Spleen (tissue), 11 donors: ENCODE data around the gene KIF27. TPM values are rescaled to one million over a fixed set of nuclear protein-coding genes. Genes with fewer than 3 reads are reported as not detected.
"Not testable (repeated sequence)": the region's sequence is repeated elsewhere in the genome, so short reads cannot be mapped to it uniquely, and the experiment has no call there.

Experiments used
- DNase-seq: peaks from one replicate; pipeline ENCODE4 v3.0.0-alpha.2; 2020
- H3K27ac ChIP-seq, 8 donors: fragments of 200-600 bp; sonication (generic) in 7 of 8; 1 replicate in 4 of 8; 2 replicates in 4 of 8; pipeline versions ENCODE4 v1.5.0 to v1.8.0; 2016 to 2021; ENCODE audit warnings: inconsistent platforms in 4 of 8, mild to moderate bottlenecking in 4 of 8, moderate library complexity in 1 of 8
- H3K27me3 ChIP-seq, 7 donors: fragments of 200-600 bp; sonication (generic) in 6 of 7; replicated peaks in 1 of 7; 1 replicate in 4 of 7; 2 replicates in 3 of 7; pipeline versions ENCODE4 v1.5.0 to v1.8.0; 2016 to 2021; ENCODE audit warnings: inconsistent platforms in 3 of 7, mild to moderate bottlenecking in 1 of 7
- H3K36me3 ChIP-seq, 6 donors: fragments of 200-600 bp; sonication (generic) in 5 of 6; 1 replicate in 4 of 6; 2 replicates in 2 of 6; pipeline versions ENCODE4 v1.5.0 to v1.8.0; 2016 to 2021; ENCODE audit warnings: inconsistent platforms in 2 of 6
- H3K4me1 ChIP-seq, 6 donors: fragments of 200-600 bp; sonication (generic) in 5 of 6; 1 replicate in 3 of 6; 2 replicates in 3 of 6; pipeline versions ENCODE4 v1.5.0 to v1.8.0; 2016 to 2021; ENCODE audit warnings: inconsistent platforms in 3 of 6
- H3K4me3 ChIP-seq, 8 donors: fragments of 200-600 bp; sonication (generic) in 7 of 8; 1 replicate in 4 of 8; 2 replicates in 4 of 8; pipeline versions ENCODE4 v1.5.0 to v1.8.0; 2016 to 2021; ENCODE audit warnings: inconsistent platforms in 4 of 8, mild to moderate bottlenecking in 4 of 8, moderate library complexity in 2 of 8
- H3K9me3 ChIP-seq, 8 donors: fragments of 200-600 bp; sonication (generic) in 7 of 8; 1 replicate in 4 of 8; 2 replicates in 4 of 8; pipeline versions ENCODE4 v1.5.0 to v1.8.0; 2016 to 2021; ENCODE audit warnings: inconsistent platforms in 4 of 8
- POLR2A ChIP-seq, 3 donors: fragments of 450-650 bp; IDR thresholded peaks; one replicate each; pipeline ENCODE4 v1.5.1; 2017; ENCODE audit warnings: antibody characterized with exemption in 3 of 3, mild to moderate bottlenecking in 1 of 3
- POLR2AphosphoS5 ChIP-seq, 3 donors: sonication (generic); formaldehyde crosslinking; IDR thresholded peaks; one replicate each; pipeline ENCODE4 v1.5.1; 2017; ENCODE audit warnings: antibody characterized with exemption in 3 of 3
- WGBS, 5 donors: extraction: QIAGEN DNeasy Blood & Tissue Kit in 3 of 5; methylation state at CpG; one replicate each; pipeline versions ENCODE4 v1.1.5 to v1.1.7; 2013 to 2018; 5-methylcytosine and 5-hydroxymethylcytosine counted together
- intact Hi-C: fragments of 100-400 bp; cut with DNase I; formaldehyde crosslinking; loops from one replicate; pipeline ENCODE4 v1.15.0; 2023; ENCODE audit warnings: low total_unique reads
- polyA plus RNA-seq, 3 donors: library from polyadenylated mRNA; stranded (reverse); fragments of 200-250 nt; gene quantifications; one replicate each; pipeline ENCODE4 v1.2.1, GENCODE V29; 2013
- total RNA-seq, 7 donors: library from RNA; depleted of rRNA in 3 of 7; stranded (reverse); fragments of >200 nt in 3 of 7; fragmentation: NEBNext Ultra II Directional in 4 of 7; extraction: Animal tissue kit (Norgen Biotek cat#: 25700) in 4 of 7; gene quantifications; one replicate each; pipeline versions ENCODE4 v1.1.0 to v1.2.1, GENCODE V29; 2016 to 2021
- TF ChIP-seq, protein P1 (sequence below), 11 experiments: fragments of 200-600 bp in 7 of 11; fragments of 450-650 bp in 4 of 11; sonication (generic) in 4 of 11; IDR thresholded peaks in 8 of 11; conservative IDR thresholded peaks in 3 of 11; 1 replicate in 7 of 11; 2 replicates in 4 of 11; pipeline versions ENCODE4 v1.4.0 to v1.8.0; 2016 to 2021; ENCODE audit warnings: antibody characterized with exemption in 11 of 11, inconsistent platforms in 4 of 11, mild to moderate bottlenecking in 1 of 11
- donor health status: healthy with polysubstance abuse.
- donor health status: DM: no; HTN: no; CAD: no; lungs with moderate emphysema.
- donor health status: DM: no; HTN: no; CAD: no.
- donor health status: Bipolar disorder and iron deficiency.
- donor health status: healthy.
- donor health status: DM: no; HTN: no; CAD: no.
- donor health status: DM: yes; HTN: yes; CAD: no.

KIF27 gene
- total and polyA plus RNA-seq, 10 donors = 0.83 to 11.3 (median 5.8) TPM

DNA sequence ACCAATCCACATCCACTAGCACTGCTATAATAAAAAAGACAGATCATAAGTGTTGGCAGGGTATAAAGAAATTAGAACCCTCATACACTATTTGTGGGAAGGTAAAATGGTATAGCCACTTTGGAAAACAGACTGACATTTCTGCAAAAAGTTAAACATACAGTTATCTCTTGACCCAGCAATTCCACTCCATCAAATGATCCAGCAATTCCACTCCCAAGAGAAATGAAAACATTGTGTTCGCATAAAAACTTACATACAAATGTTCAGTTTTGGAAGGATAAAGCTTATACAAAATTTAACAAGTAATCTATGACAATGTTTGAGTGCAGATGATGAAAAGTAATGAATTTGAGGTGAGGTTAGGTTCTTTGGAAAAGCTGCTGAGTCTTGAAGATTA, 2.1 kb downstream of the KIF27 start:
- Histone ChIP-seq H3K4me1 (peaks cover 4 to 25% (median 17%) of the 10 kb centered on the region in 6 donors), H3K4me3 (no peak overlapping the region), H3K27ac (no peak overlapping the region), H3K27me3 (no peaks in the 10 kb centered on the region), H3K36me3 (peaks cover 0 to 14% (median 0%) of the 10 kb centered on the region in 6 donors), H3K9me3 (no peaks in the 10 kb centered on the region)
- DNase-seq = no peak
- TF ChIP-seq, protein P1, sequence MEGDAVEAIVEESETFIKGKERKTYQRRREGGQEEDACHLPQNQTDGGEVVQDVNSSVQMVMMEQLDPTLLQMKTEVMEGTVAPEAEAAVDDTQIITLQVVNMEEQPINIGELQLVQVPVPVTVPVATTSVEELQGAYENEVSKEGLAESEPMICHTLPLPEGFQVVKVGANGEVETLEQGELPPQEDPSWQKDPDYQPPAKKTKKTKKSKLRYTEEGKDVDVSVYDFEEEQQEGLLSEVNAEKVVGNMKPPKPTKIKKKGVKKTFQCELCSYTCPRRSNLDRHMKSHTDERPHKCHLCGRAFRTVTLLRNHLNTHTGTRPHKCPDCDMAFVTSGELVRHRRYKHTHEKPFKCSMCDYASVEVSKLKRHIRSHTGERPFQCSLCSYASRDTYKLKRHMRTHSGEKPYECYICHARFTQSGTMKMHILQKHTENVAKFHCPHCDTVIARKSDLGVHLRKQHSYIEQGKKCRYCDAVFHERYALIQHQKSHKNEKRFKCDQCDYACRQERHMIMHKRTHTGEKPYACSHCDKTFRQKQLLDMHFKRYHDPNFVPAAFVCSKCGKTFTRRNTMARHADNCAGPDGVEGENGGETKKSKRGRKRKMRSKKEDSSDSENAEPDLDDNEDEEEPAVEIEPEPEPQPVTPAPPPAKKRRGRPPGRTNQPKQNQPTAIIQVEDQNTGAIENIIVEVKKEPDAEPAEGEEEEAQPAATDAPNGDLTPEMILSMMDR (IDR thresholded peaks at IDR 0.05 in 8 of 11, conservative IDR thresholded peaks at IDR 0.05 in 3 of 11) = no peak
- no peak for TF ChIP-seq POLR2A (IDR thresholded peaks at IDR 0.05)
- intact Hi-C loops = no loop called here
- 96 to 100% (median 98%) methylated on average over 1 of the region's 1 CpG for WGBS, 5 donors

DNA sequence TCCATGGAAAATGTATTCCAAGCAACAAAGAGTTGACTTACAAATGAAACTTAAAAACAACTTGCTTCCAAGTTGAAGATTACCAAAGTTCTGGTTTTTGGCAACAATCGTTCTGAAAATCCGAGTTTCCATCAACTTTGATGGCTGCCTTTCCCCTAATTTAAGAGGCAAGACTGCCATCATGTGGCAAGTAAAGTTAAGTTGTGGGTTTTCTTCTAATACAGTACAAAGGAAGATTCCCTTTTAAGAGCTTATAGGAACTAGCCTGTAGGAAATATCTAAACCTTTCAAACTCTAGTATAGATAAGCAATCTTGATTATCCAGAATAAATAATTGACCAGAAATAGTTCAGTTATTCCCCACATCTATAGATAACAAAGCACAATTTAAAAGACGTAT, 9.0 kb downstream of the KIF27 start:
- DNase-seq, H3K27me3 ChIP-seq, H3K27ac ChIP-seq, H3K4me1 ChIP-seq, H3K4me3 ChIP-seq, H3K36me3 ChIP-seq, H3K9me3 ChIP-seq, intact Hi-C loops: not testable (repeated sequence)
- TF ChIP-seq, protein P1 (IDR thresholded peaks at IDR 0.05 in 8 of 11, conservative IDR thresholded peaks at IDR 0.05 in 3 of 11) = peak in 10 of 11 experiments; percentile 30 to 61 (median 45)
- WGBS, 5 donors = 26 to 31% (median 30%) methylated on average over 3 of the region's 3 CpGs

DNA sequence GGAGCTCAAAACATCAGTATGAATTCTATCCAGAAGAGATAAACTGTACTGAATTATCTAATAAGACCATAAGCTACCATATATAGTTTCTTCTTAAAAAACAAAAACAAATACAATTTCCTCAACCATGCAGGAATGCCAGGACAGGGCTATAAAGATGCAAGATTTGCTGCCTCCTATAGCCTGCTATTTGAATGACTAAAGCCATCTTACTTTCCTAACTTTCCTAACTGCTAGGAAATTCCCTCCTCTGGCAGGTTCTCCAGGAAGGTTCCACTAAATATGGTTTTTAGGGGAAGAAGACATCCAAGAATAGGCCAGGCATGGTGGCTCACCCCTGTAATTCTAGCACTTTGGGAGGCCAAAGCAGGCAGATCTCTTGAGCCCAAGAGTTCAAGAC, 15.1 kb downstream of the KIF27 start:
- Histone ChIP-seq H3K4me1 (no peaks in the 10 kb centered on the region), H3K27ac (no peak overlapping the region), H3K27me3 (no peaks in the 10 kb centered on the region), H3K4me3 (no peak overlapping the region), H3K9me3 (no peaks in the 10 kb centered on the region), H3K36me3 (no peaks in the 10 kb centered on the region)
- TF ChIP-seq, protein P1 (IDR thresholded peaks at IDR 0.05 in 8 of 11, conservative IDR thresholded peaks at IDR 0.05 in 3 of 11) = no peak
- TF ChIP-seq POLR2AphosphoS5 (IDR thresholded peaks at IDR 0.05) = no peak
- no peak for TF ChIP-seq POLR2A (IDR thresholded peaks at IDR 0.05)
- DNase-seq = no peak
- intact Hi-C loops = loop anchor here (5.0 kb wide), 1 partner anchor 284 kb away; the partner anchor contains the start of gene IDNK

DNA sequence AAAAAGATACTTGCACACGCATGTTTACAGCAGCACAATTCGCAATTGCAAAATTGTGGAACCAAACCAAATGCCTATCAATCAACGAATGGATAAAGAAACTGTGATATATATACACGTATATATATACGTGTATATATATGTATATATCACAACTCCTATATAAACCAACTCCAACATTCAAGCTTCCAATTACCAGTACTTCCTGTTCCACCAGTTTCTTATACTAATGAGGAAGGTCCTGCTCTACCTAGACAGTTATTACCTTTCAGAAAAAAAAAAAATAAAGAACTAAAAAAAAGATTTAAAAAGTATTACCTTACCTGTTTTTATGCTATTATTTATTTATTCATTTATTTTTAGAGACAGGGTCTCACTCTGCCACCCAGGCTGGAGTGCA, 20.6 kb downstream of the KIF27 start:
- 92 to 98% (median 96%) methylated on average over 5 of the region's 5 CpGs for WGBS, 5 donors
- intact Hi-C loops = not testable (repeated sequence)

DNA sequence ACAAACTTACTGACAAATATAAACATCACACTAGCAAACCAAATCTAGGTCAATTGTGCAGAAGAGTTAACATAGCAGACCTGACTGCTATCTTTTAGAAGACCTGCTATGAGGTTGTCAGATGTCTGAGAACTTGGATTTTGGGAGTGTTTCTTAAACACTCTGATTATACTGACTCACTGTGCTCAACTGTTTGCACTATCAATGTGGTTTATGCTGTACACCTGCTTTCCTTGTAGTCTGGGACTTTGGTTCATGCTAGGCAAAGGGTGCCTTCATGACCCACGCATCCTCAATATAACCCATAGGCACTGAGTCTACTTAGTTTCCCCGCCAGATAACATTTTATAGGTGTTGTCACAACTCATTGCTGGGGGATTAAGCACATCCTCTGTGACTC, 26.9 kb downstream of the KIF27 start:
- DNase-seq, H3K4me3 ChIP-seq, H3K4me1 ChIP-seq, H3K27me3 ChIP-seq, H3K27ac ChIP-seq, intact Hi-C loops, H3K9me3 ChIP-seq: not testable (repeated sequence)
- peaks cover 0 to 18% (median 0%) of the 10 kb centered on the region in 6 donors for H3K36me3 ChIP-seq
- 91 to 100% (median 96%) methylated on average over 2 of the region's 2 CpGs for WGBS, 5 donors

More for the DNA sequence above, 20.6 kb downstream of the KIF27 start:
- not testable (repeated sequence) for H3K36me3 ChIP-seq, H3K9me3 ChIP-seq, H3K27ac ChIP-seq, H3K4me1 ChIP-seq, H3K4me3 ChIP-seq, DNase-seq, H3K27me3 ChIP-seq

DNA sequence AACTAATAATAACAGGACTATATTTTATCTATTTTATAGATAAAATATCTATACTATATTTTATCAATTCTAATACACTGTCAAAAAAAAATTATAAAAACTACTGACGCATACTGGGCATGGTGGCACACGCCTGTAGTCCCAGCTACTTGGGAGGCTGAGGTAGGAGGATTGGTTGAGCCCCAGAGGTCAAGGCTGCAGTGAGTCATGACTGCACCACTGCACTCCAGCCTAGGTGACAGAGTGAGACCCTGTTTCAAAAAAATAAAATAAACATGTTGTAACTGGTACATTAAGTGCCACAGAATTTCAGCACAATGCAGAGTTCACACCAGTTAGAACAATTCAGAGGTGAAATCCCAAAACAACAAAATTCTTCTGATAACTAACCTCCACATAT, 34.7 kb downstream of the KIF27 start:
- intact Hi-C loops, H3K27me3 ChIP-seq, H3K9me3 ChIP-seq, H3K27ac ChIP-seq, H3K4me1 ChIP-seq, DNase-seq, H3K4me3 ChIP-seq: not testable (repeated sequence)
- 97 to 100% (median 99%) methylated on average over 2 of the region's 2 CpGs for WGBS, 5 donors
- H3K36me3 ChIP-seq = peaks cover 0 to 45% (median 0%) of the 10 kb centered on the region in 6 donors

DNA sequence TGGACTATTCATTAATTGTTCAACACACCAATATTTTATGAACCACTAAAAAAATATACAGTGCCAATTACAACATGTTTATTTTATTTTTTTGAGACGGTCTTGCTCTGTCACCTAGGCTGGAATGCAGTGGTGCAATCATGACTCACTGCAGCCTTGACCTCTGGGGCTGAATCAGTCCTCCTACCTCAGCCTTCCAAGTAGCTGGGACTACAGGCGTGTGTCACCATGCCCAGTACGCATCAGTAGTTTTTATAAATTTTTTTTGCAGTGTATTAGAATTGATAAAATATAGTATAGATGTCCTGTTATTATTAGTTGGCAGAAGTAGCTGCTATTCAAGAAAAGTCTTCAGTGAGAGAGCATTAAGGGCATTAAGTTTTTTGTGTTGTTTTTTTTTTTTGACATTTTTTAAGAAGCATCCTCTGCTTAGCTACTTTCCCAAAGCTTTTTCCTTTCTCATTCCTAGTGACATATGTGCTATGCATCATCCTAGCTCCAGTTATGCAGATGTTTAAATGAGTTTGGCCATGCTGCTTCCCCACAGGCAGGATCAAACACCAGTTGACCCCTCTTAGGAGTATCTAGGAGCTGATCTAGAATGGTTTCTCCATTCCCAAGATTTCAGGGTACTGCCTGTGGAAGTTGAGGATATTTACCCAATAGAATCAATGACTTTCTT, 35.5 kb downstream of the KIF27 start:
- H3K9me3 ChIP-seq, intact Hi-C loops, H3K4me3 ChIP-seq, H3K27ac ChIP-seq, DNase-seq, H3K4me1 ChIP-seq, H3K27me3 ChIP-seq: not testable (repeated sequence)
- peaks cover 0 to 39% (median 0%) of the 10 kb centered on the region in 6 donors for H3K36me3 ChIP-seq
- 80 to 97% (median 85%) methylated on average over 3 of the region's 3 CpGs for WGBS, 5 donors

DNA sequence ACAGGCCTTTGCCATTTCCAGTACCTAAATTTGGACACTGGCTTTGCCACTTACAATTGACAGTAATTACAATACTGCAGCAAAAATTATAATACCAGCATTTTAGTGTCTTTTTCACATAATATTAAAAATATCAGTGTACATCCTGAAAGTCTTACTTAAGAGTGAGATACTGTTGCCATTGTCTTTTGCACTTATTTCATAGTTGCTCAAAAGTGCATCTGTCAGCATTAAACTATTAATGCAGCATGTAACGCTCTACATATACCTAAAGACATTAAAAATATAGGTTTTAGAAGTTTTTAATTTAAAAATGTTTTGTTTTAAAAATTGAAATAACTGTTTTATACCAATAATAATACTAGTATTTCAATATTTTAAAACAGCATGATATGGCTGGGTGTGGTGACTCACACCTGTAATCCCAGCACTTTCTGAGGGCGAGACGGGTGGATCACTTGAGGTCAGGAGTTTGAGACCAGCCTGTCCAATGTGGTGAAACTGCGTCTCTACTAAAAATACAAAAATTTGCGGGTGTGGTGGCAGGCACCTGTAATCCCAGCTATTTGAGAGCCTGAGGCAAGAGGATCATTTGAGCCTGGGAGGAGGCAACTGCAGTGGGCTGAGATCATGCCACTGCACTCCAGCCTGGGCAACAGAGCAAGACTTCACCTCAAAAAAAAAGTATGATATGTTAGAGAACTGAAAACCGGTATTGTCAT, 39.4 kb downstream of the KIF27 start:
- 95 to 97% (median 96%) methylated on average over 6 of the region's 6 CpGs for WGBS, 5 donors
- not testable (repeated sequence) for H3K4me1 ChIP-seq, DNase-seq

More for the DNA sequence above, 39.4 kb downstream of the KIF27 start:
- H3K36me3 ChIP-seq = peaks cover 0 to 21% (median 0%) of the 10 kb centered on the region in 6 donors
- H3K27ac ChIP-seq, H3K4me3 ChIP-seq, intact Hi-C loops, H3K9me3 ChIP-seq, H3K27me3 ChIP-seq: not testable (repeated sequence)
